ENCODE data around the gene SERP2. TPM values are rescaled to one million over a fixed set of nuclear protein-coding genes. Genes with fewer than 3 reads are reported as not detected.

Gene SERP2
- total and polyA plus RNA-seq, 9 of the 15 experiments (the other 6 are each of a cell fraction or from before 2014, with no cell fraction given): 0.13 TPM; not detected in 8

DNA sequence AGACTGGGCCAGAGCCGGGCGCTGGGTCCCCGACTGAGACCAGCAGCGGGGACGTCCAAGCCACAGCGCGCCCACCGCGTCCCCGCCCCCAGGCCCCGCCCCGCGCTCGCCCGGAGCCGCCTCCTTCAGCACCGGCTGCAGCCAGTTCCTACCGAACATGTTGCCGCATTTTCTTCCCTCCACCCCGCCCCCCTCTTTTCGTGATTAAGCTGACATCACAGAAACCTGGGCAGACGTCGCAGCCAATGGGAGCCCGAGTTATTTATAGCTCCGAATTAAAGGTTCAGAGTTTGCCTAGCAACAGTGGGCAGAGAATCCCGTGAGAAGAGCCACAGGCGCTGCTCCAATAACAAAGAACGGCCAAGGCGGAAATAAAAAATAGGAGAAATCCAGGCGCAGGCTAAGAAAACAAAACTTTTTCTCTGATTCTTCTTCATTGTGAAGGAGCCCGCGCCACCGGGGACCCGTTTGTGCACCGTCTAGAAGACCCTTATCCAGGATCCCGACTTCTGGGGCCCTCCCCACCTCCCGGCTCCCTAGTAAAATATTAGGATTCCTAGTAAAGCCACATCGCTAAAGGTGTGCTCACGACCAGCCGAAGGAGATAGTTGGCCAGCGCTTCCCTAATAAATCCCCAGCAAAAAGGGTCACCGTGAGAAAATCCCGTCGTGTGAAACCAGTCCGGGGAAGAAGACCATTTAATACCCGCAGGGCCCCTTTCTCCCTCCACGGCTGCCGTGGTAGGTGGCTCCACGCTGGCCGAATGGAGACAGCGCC, 61.7 kb downstream of the SERP2 start:
- Histone ChIP-seq H4K20me1 (replicated peaks; ENCODE audit: control insufficient read depth, insufficient read depth, low read length) (no peaks in the 10 kb centered on the region), H3K9ac (ENCODE audit: insufficient read depth in 1 of 2, low read depth in 2 of 2, low read length in 2 of 2) (peak overlapping the region; percentile 89 to 91), H3K79me2 (ENCODE audit: control insufficient read depth, insufficient read depth, low read length) (peaks cover 19% of the 10 kb centered on the region), H3K36me3 (ENCODE audit: control insufficient read depth, insufficient read depth, low read length) (peaks cover 15% of the 10 kb centered on the region; the same call in 2 of the 3 replicates), H2AFZ (ENCODE audit: low read depth, low read length) (peak overlapping the region; percentile 83), H3K27ac (ENCODE audit: extremely low read depth, low read depth, low read length) (peak overlapping the region; percentile 90), H3K9me3 (replicated peaks; ENCODE audit: control insufficient read depth, insufficient read depth, low read depth, low read length) (no peaks in the 10 kb centered on the region), H3K9me1 (ENCODE audit: control insufficient read depth, insufficient read depth, low read length) (no peaks in the 10 kb centered on the region), H3K4me2 (ENCODE audit: insufficient read depth, low read length) (peak overlapping the region; percentile 80), H3K4me3 (peak overlapping the region; percentile 55), H3K4me1 (replicated peaks in 1 of 2; ENCODE audit: control insufficient read depth in 2 of 2, insufficient read depth in 2 of 2, low read length in 2 of 2) (peaks cover 7 to 8% of the 10 kb centered on the region in 2 experiments; a peak in 3 of 5 replicates), H3K27me3 (ENCODE audit: control insufficient read depth in 2 of 2, insufficient read depth in 2 of 2, low read length in 2 of 2) (no peaks in the 10 kb centered on the region)
- intact Hi-C loops (cut with micrococcal nuclease): loop anchor here (5.0 to 10.0 kb wide), 2 partner anchors 101 to 178 kb away; no protein-coding TSS in a partner anchor
- FAIRE-seq (peak; percentile 92), DNase-seq (ENCODE audit: extremely low read depth in 1 of 4, low spot score in 3 of 4) (peak; percentile 83 to 94 (median 88)), ATAC-seq (peak; percentile 90)
- BruUV-seq (replicated peaks): TSS peak; percentile 97
- ChIA-PET CTCF (ENCODE audit: low intra/inter-chr PET ratio) (no interaction called here), POLR2A (interaction anchor here (0.5 to 1.1 kb wide), 11 partner anchors 10 to 500 kb away, joined by 3 to 6 read pairs (median 3); no protein-coding TSS in a partner anchor)
- 0% methylated on average over 32 of the region's 51 CpGs for WGBS (ENCODE audit: insufficient coverage, low coverage, missing lambda C conversion rate)
- in situ Hi-C loops (cut with MboI): loop anchor here (5.0 kb wide), 1 partner anchor 198 kb away; no protein-coding TSS in a partner anchor
- TF ChIP-seq, protein P1, sequence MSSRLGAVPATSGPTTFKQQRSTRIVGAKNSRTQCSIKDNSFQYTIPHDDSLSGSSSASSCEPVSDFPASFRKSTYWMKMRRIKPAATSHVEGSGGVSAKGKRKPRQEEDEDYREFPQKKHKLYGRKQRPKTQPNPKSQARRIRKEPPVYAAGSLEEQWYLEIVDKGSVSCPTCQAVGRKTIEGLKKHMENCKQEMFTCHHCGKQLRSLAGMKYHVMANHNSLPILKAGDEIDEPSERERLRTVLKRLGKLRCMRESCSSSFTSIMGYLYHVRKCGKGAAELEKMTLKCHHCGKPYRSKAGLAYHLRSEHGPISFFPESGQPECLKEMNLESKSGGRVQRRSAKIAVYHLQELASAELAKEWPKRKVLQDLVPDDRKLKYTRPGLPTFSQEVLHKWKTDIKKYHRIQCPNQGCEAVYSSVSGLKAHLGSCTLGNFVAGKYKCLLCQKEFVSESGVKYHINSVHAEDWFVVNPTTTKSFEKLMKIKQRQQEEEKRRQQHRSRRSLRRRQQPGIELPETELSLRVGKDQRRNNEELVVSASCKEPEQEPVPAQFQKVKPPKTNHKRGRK (tag; IDR thresholded peaks at IDR 0.05): no peak
- TF ChIP-seq TRIM24 (IDR thresholded peaks at IDR 0.05): peak in 1 of 2 experiments; percentile 45; a peak in 1 of 4 replicates
- peak; percentile 66; the same call in 1 of the 2 replicates for TF ChIP-seq ZBTB7A (IDR thresholded peaks at IDR 0.05; ENCODE audit: borderline replicate concordance, control insufficient read depth, low read depth, low read length)
- no peak for TF ChIP-seq ELF2 (CRISPR knock-in tag; IDR thresholded peaks at IDR 0.05)
- peak; percentile 31 for TF ChIP-seq NEUROD1 (IDR thresholded peaks at IDR 0.05; ENCODE audit: borderline replicate concordance, low read depth, low read length, partially characterized antibody)
- TF ChIP-seq, protein P2, sequence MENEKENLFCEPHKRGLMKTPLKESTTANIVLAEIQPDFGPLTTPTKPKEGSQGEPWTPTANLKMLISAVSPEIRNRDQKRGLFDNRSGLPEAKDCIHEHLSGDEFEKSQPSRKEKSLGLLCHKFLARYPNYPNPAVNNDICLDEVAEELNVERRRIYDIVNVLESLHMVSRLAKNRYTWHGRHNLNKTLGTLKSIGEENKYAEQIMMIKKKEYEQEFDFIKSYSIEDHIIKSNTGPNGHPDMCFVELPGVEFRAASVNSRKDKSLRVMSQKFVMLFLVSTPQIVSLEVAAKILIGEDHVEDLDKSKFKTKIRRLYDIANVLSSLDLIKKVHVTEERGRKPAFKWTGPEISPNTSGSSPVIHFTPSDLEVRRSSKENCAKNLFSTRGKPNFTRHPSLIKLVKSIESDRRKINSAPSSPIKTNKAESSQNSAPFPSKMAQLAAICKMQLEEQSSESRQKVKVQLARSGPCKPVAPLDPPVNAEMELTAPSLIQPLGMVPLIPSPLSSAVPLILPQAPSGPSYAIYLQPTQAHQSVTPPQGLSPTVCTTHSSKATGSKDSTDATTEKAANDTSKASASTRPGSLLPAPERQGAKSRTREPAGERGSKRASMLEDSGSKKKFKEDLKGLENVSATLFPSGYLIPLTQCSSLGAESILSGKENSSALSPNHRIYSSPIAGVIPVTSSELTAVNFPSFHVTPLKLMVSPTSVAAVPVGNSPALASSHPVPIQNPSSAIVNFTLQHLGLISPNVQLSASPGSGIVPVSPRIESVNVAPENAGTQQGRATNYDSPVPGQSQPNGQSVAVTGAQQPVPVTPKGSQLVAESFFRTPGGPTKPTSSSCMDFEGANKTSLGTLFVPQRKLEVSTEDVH (IDR thresholded peaks at IDR 0.05; ENCODE audit: low read depth, partially characterized antibody): no peak
- peak; percentile 44 for TF ChIP-seq CCNT2 (IDR thresholded peaks at IDR 0.05; ENCODE audit: borderline replicate concordance, extremely low read depth, insufficient read length, low read depth, low read length)
- no peak for TF ChIP-seq RUNX1 (IDR thresholded peaks at IDR 0.05; ENCODE audit: low read depth)
- TF ChIP-seq HCFC1 (IDR thresholded peaks at IDR 0.05; ENCODE audit: low read depth, low read length): no peak
- peak; percentile 59 for TF ChIP-seq POLR2G (IDR thresholded peaks at IDR 0.05; ENCODE audit: low read depth, low read length)
- TF ChIP-seq HNRNPLL (IDR thresholded peaks at IDR 0.05; ENCODE audit: low read depth, low read length, poor library complexity, severe bottlenecking): peak; percentile 15
- TF ChIP-seq ZNF668 (CRISPR knock-in tag; IDR thresholded peaks at IDR 0.05): no peak
- TF ChIP-seq JUNB (CRISPR knock-in tag; conservative IDR thresholded peaks at IDR 0.05): no peak
- TF ChIP-seq MIER1 (IDR thresholded peaks at IDR 0.05; ENCODE audit: low read depth): no peak
- TF ChIP-seq TRIM28 (IDR thresholded peaks at IDR 0.05): no peak
- 0 out of 2 replicates have a peak, but pooled peaks have one; percentile 20 for TF ChIP-seq EGR1 (conservative IDR thresholded peaks at IDR 0.05)
- peak; percentile 30 for TF ChIP-seq FOS (IDR thresholded peaks at IDR 0.05; ENCODE audit: extremely low read depth, insufficient read length)
- TF ChIP-seq RAD51 (IDR thresholded peaks at IDR 0.05; ENCODE audit: borderline replicate concordance, low read depth): no peak
- TF ChIP-seq MCM7 (IDR thresholded peaks at IDR 0.05): no peak

Data from K562 (cell line).